ENCODE measurements around the gene HRAS.

Gene HRAS

GRCh38 chr11:516400-516799, 19.0 kb downstream of the HRAS start:
- no peak for TF ChIP-seq CTCF (IDR thresholded peaks at IDR 0.05; ENCODE audit: low read depth, low read length)

GRCh38 chr11:515131-515530, 20.2 kb downstream of the HRAS start:
- H3K4me3 ChIP-seq (ENCODE audit: low read depth, low read length): no peak overlapping the region
- TF ChIP-seq CTCF (IDR thresholded peaks at IDR 0.05; ENCODE audit: low read depth, low read length): no peak

More at GRCh38 chr11:516400-516799, 19.0 kb downstream of the HRAS start:
- no peak overlapping the region for H3K4me3 ChIP-seq (ENCODE audit: low read depth, low read length)

GRCh38 chr11:514606-515005, 20.8 kb downstream of the HRAS start:
- TF ChIP-seq CTCF (IDR thresholded peaks at IDR 0.05; ENCODE audit: low read depth, low read length): no peak
- no peak overlapping the region for H3K4me3 ChIP-seq (ENCODE audit: low read depth, low read length)

GRCh38 chr11:512761-513595, 22.4 kb downstream of the HRAS start:
- TF ChIP-seq CTCF (IDR thresholded peaks at IDR 0.05; ENCODE audit: low read depth, low read length): no peak
- H3K4me3 ChIP-seq (ENCODE audit: low read depth, low read length): no peak overlapping the region

GRCh38 chr11:508956-509355, 26.4 kb downstream of the HRAS start:
- TF ChIP-seq CTCF (IDR thresholded peaks at IDR 0.05; ENCODE audit: low read depth, low read length): no peak
- no peak overlapping the region for H3K4me3 ChIP-seq (ENCODE audit: low read depth, low read length)

- no peak for TF ChIP-seq CTCF (IDR thresholded peaks at IDR 0.05; ENCODE audit: low read depth, low read length)
- peak overlapping the region; percentile 70 for H3K4me3 ChIP-seq (ENCODE audit: low read depth, low read length)
Measured at GRCh38 chr11:507727-508515, 27.5 kb downstream of the HRAS start.

Measured in WI38 (cell line).